ENCODE data around the gene PLEKHA5.

DNA sequence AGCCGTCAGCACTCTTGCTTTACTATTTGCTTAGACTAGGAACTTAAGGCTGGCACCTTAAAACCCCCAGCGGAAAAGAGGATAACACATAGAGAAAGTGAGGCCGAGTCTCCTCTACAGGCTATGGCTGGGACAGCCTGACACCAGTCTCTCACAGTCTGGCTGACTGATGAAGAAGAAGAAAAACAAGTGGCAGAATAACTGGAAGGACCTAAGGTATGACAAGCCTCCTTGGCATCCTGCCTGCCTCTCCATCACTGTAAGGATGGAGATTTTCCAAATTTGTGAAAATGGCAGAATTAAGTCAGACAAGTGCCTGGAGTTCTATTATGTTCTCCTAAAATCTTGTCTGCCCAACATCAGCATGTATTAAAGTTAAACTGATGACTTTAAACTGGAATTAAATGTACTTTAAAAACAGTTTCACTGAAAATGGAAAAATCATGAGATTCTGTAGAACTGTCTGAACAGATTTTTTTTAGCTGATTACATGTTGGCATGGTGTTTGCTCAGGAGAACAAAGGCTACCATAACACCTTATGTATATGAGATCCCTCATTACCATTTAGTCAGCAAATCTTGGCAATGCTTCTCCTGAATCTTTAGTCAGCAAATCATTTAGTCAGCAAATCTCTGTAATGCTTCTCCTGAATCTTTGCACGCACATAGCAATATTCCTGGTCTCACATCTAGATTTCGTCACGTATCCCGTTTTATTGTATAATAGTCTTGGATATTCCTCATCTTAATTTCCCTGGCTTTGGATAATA lies 169.5 kb downstream of the PLEKHA5 start:
- TF ChIP-seq, protein P1, sequence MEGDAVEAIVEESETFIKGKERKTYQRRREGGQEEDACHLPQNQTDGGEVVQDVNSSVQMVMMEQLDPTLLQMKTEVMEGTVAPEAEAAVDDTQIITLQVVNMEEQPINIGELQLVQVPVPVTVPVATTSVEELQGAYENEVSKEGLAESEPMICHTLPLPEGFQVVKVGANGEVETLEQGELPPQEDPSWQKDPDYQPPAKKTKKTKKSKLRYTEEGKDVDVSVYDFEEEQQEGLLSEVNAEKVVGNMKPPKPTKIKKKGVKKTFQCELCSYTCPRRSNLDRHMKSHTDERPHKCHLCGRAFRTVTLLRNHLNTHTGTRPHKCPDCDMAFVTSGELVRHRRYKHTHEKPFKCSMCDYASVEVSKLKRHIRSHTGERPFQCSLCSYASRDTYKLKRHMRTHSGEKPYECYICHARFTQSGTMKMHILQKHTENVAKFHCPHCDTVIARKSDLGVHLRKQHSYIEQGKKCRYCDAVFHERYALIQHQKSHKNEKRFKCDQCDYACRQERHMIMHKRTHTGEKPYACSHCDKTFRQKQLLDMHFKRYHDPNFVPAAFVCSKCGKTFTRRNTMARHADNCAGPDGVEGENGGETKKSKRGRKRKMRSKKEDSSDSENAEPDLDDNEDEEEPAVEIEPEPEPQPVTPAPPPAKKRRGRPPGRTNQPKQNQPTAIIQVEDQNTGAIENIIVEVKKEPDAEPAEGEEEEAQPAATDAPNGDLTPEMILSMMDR (IDR thresholded peaks at IDR 0.05), result no peak
- no peak for TF ChIP-seq POLR2A (IDR thresholded peaks at IDR 0.05)

Data from Peyer's patch (tissue), 4 donors.